HG02885 (cell line): ENCODE data around the gene TMEM52.
"Not testable (repeated sequence)": the region's sequence is repeated elsewhere in the genome, so short reads cannot be mapped to it uniquely, and the experiment has no call there.

Source experiments
- ATAC-seq: cut with Tn5 transposase; IDR thresholded peaks from one replicate; pipeline ENCODE4 v1.9.1; 2021; ENCODE audit warnings: mild to moderate bottlenecking; ENCODE audit not compliant: unreplicated experiment, poor library complexity

TMEM52 gene

DNA sequence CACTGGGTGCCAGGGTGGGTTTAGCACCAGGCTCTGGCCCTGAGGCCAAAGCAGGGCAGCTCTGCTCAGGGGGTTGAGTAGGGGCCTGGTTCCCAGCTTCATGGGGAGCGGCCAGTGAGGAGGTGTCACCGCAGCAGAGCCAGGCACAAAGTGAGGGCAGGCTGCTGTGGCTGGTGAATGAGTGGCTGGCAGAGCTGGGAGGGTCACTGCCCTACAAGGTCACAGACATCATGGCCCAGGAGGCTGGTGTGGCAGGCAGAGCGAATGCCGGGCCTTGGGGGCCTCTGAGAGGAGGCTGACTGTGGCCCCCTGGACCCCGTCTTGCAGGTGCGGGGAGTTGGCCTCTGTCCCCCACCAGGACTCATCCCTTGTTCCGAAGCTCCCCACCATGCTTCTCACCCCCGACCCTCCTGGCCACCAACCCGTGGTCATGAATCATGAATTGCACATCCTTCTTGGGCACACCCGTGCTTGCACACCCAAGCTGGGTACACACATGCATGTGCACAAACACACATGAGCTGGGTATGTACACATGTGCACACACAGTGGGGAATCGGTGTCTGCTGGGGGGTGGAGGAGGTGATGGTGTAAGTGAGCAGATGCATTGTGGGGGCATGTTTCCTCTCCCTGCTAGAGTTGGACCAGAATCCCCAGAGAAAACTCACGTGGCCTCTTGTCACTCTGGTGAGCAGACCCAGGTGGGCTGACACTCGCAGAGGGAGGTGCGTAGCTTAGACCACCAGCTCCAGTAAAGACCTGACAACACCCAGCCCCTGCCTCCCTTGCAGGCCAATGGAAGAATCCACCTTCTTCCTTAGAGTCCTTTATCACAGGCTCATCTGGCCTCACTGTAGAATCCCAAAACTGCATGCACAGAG, 23.4 kb downstream of the TMEM52 start:
- no peak for ATAC-seq

DNA sequence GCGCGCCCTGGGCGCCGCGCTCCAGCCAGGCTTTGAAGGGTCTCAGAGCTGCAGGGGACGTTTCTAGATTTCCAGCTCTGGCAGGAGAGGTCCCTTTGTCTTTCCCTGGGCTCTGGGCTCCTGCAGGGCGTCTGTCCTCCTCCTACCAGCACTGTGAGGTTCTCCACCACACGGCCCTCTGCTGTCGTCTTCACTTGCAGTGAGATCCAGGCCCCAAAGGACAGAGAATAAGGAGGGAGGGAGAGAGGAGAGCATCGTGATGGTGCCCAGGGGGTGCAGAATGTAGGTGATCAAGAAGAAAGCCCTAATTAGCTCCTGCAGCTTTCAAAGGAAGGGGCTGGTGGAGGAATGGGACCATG, 24.0 kb downstream of the TMEM52 start:
- no peak for ATAC-seq

DNA sequence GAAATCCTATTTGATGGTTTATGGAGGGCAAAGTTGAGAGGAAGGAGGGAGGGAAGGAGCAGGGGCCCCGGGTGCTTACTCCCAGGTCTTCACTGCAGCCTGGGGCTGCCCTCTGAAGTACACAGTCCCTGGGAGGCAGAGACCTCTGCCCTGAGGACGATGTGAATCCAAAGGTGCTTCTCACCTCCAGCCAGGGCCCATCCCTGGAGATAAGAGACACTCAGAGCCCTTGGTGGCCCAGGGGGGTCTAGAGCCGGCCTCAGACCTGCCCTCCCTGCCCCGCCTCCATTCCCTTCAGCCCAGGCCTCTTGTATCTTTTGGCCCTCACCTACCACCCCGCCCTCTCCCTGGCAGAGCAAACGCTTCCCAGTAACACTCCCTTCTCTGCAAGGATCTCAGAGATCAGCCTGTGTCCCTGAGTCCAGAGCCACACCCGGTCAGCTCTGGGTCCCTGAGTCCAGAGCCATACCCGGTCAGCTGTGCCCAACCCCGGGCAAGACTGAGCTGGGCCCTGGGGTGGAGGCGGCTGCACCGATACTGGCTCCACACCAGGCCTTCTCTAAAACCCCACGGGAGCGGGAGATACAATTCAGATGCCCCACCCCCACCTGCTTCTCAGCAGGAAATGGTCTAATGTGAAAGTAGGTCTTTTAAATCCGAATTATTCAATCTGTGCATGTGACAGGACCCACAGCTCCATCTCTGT, 24.6 kb downstream of the TMEM52 start:
- ATAC-seq, result no peak

DNA sequence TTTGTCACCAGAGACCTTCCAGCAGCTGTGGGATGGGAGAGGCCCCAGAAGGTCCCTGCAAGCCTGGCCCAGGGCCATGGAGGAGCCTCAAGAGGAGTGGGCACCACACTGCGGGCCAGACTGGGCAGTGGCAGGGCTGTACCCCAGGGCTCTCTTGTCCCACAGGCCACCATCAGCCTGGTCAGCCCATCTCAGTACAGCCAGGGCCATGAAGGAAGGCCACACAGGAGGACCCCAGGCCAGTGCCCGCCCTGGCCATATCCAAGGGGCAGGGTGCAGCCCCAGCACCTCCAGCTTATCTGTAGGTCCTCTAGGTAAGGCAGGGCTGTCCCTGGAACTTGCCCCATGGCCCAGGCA, 25.1 kb downstream of the TMEM52 start:
- no peak for ATAC-seq

DNA sequence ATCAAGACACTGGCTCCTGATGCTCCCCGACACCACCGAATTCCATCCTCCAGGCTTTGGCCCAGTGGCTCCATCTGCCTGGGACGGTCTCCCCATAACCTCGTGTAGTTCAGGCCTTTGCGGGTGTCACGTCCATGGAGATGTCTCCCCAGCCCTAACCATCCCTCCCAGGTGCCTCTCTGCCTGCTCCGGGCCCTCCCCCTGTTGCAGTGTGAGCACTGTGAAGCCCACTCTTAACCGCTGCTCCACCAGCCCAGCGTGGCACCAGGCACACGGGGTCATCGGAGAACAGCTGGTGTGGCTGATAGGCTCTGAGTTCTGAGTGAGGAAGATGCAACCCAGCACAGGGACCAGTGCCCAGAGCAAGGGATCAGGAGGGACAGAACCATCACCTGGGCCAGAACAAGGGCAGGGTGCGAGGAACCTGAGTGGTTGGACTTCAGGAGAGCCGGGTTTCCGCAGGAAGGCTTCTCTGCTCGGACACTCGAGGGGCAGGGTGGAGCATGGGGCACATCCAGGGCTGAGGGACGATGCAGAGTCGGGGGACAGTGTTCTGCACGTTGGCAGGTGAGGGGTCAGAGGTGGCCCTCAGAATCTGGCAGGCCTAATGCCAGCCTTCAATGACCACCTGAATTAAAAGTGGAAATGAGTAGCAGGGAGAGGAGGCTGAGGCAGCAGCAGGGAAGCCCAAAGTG, 25.6 kb downstream of the TMEM52 start:
- no peak for ATAC-seq

DNA sequence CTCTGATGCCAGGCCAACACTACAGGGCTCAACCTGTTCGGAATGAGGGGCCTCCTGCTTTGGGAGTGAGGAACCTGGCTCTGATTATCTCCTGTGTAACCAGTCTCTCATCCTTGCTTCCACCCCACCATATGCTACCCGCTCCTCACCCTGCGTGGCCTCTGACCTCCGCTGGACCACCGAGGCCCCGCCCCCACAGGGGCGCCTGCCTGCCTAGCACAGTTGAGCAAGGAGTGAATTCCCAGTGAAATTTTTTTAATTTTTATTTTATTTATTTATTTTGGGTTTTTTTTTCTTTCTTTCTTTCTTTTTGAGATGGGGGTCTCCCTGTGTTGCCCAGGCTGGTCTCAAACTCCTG, 26.3 kb downstream of the TMEM52 start:
- no peak for ATAC-seq

DNA sequence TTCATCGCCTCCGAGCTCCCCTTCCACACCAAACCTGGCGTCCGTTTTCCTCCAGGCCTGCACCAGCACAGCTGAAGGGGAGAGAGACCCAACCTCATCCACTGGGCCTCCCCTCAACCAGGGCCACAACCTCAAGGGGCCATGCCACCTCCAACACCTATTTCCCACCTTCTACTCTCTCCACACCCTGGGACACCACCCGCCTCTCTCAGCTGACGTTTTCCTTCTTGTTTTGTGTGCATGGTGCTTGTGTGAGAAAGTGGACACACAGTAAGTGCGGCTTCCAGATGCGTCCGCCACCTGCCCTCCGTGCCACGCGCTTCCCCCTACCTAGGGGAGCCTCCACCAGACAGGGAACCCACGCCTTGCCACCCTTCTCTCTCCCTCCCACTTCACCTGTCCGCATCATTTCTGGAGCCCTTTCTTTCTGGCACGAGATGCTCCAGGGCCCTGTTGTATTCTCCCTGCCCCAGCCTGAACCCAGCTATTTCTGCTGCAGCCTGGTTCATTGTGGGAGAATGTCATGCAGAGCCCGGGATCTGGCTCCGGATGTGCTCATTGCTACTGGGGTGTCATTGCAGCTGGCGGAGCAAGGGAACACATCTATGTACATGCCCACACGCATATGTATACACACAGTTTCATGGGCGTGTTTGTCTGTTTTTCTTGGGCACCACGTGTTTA, 26.9 kb downstream of the TMEM52 start:
- no peak for ATAC-seq

- ATAC-seq, result peak; percentile 18
Measured at GRCh38 chr1:1891349-1892078, 27.6 kb downstream of the TMEM52 start.

GRCh38 chr1:1890506-1891348, 28.4 kb downstream of the TMEM52 start, which contains the start of gene GNB1:
GNB1 (minus strand) TSS chr1:1891087; CDS start chr1:1825453, 65,634 bp downstream.
- ATAC-seq, result peak; percentile 78

DNA sequence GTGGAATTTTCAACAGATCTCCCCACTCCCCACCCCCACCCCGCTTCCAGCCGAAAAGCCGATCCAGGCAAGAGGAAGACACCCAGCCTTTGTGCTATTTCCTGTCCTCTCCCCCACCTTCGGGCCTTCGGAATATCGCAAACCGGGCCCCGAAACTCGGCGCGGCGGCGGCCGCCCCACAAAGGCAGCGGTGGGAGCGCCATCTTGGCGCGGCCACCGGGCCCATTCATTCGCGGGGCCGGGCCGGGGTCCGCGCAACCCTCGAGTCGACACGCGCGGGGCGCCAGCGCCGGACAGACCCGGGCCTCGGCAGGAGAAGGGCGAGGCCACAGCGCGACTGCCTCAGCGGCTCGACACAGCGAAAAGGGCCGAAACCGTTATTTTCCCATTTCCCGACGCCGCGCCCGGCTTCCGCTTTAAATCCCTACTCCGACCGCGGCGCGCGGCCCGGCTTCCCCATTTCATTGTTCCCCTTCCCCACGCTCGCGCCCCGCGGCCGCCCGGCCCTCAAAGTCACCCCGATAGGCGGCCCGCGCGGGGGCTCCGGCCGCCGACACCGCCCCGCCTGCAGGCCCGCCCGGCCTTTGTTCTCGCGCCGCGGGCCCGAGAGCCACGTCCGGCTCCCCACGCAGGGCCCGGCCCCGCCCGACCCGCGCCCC, 29.1 kb downstream of the TMEM52 start:
- ATAC-seq, result peak; percentile 36

GRCh38 chr1:1889090-1889750, 29.9 kb downstream of the TMEM52 start:
- no peak for ATAC-seq

DNA sequence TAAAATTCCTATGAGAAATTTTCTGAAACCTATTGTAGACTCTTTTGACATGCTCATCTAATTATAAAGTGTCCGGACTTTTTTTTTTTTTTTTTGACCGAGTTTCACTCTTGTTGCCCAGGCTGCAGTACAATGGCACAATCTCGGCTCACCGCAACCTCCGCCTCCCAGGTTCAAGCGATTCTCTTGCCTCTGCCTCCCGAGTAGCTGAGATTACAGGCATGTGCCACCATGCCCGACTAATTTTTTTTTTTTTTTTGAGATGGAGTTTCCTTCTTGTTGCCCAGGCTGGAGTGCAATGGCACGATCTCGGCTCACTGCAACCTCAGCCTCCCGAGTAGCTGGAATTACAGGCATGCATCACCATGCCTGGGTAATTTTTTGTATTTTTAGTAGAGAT, 35.2 kb downstream of the TMEM52 start:
- not testable (repeated sequence) for ATAC-seq

GRCh38 chr1:1883092-1883873, 35.8 kb downstream of the TMEM52 start:
- ATAC-seq, result no peak

DNA sequence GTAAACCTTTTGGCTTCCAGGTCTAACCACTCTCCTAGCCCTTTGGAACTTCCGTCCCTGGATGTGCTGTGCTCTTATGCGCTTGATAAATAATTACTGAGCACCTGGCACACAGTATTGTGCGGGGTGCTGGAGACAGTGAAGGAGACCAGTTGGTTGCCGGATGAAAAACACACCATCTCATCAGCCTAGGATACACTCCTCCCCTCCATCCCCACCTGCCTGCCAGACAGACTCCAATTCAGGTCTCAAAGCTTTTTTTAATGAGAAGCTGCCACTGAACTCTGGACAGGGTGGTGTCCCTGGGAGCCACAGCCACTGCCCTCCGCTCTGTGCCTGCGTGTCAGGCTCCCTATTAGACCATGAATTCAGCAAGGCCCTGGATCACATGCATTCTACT, 37.4 kb downstream of the TMEM52 start:
- ATAC-seq, result no peak

- ATAC-seq, result no peak
Measured at GRCh38 chr1:1880617-1881312, 38.3 kb downstream of the TMEM52 start.

DNA sequence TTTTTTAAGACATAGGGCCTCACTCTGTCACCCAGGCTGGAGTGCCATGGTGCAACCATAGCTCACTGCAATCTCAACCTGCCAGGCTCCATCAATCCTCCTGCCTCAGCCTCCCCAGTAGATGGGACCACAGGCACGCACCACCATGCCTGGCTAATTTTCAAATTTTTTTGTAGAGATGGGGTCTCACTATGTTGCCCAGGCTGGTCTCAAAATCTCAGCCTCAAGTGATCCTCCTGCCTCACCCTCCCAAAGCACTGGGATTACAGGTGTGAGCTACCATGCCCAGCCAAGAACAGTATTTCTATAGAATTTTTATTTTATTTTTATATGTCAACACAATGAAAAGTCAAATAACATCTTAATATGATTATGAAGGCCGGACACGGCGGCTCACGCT, 39.1 kb downstream of the TMEM52 start:
- no peak for ATAC-seq
